Fibroblast of villous mesenchyme (primary cell): ENCODE data around the gene LRRTM2. TPM values are rescaled to one million over a fixed set of nuclear protein-coding genes. Genes with fewer than 3 reads are reported as not detected.

Experiments
- DNase-seq: peaks from one replicate; pipeline ENCODE4 v3.0.0-alpha.2; 2010; ENCODE audit warnings: low read depth
- H3K4me3 ChIP-seq: 2 replicates; pipeline ENCODE4 v1.5.1; 2011; ENCODE audit warnings: low read depth, mild to moderate bottlenecking, low read length
- total RNA-seq: library from RNA; depleted of rRNA; stranded (reverse); fragments of >200 nt; gene quantifications from 2 replicates; pipeline ENCODE4 v1.2.3, GENCODE V29; 2012
- TF ChIP-seq, protein P1 (sequence below): IDR thresholded peaks from 2 replicates; pipeline ENCODE4 v1.5.1; 2012; ENCODE audit warnings: low read depth, mild to moderate bottlenecking, low read length; ENCODE audit not compliant: insufficient read depth

LRRTM2 gene
- total RNA-seq, 1 donor = under 0.01 TPM

DNA sequence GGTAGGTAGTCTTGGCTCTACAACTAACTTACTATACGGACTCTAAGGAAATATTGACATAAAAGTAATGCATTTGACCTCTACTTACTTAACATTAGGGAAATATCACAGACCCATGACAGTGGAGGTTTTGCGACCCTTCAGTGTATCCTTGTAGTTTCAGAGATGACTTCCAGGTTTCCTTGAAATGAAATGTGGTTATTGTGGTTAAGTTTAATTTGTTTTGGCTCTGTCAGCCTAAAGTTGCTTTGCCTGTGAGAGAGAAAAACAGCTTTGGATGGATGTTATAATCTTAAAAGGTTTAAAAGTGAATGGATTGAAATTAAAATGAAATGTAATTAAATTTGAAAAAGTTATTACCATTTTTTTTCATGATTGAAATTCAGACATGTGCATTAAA, 42.9 kb downstream of the LRRTM2 start:
- peak; percentile 84 for DNase-seq
- TF ChIP-seq, protein P1, sequence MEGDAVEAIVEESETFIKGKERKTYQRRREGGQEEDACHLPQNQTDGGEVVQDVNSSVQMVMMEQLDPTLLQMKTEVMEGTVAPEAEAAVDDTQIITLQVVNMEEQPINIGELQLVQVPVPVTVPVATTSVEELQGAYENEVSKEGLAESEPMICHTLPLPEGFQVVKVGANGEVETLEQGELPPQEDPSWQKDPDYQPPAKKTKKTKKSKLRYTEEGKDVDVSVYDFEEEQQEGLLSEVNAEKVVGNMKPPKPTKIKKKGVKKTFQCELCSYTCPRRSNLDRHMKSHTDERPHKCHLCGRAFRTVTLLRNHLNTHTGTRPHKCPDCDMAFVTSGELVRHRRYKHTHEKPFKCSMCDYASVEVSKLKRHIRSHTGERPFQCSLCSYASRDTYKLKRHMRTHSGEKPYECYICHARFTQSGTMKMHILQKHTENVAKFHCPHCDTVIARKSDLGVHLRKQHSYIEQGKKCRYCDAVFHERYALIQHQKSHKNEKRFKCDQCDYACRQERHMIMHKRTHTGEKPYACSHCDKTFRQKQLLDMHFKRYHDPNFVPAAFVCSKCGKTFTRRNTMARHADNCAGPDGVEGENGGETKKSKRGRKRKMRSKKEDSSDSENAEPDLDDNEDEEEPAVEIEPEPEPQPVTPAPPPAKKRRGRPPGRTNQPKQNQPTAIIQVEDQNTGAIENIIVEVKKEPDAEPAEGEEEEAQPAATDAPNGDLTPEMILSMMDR = no peak
- H3K4me3 ChIP-seq = no peak overlapping the region

DNA sequence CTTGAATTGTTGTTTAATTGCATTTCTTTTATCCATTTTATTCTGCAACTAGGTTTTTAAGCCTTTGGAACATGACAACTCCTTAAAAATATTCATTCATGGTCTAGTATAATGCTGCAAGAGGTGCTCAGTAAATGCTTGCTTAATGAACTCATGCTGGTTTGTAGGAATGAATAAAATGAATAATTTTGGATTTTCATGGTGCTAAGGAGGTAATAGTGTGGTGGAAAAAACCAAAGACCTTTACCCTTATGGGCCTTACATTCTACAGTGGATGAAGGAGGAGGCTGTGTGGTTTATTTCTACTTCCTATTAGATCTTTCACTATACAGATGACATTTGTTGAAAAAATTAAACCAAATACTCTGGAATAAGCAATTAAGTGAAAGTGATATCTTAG, 43.4 kb downstream of the LRRTM2 start:
- TF ChIP-seq, protein P1 = no peak
- H3K4me3 ChIP-seq = no peak overlapping the region
- peak; percentile 27 for DNase-seq

GRCh38 chr5:138829341-138829740, 45.8 kb downstream of the LRRTM2 start:
- peak; percentile 86 for DNase-seq
- no peak overlapping the region for H3K4me3 ChIP-seq
- TF ChIP-seq, protein P1 = no peak

- no peak for DNase-seq
- H3K4me3 ChIP-seq = no peak overlapping the region
- TF ChIP-seq, protein P1 = no peak
These were observed 46.6 kb downstream of the LRRTM2 start for GRCh38 chr5:138828556-138828955.

DNA sequence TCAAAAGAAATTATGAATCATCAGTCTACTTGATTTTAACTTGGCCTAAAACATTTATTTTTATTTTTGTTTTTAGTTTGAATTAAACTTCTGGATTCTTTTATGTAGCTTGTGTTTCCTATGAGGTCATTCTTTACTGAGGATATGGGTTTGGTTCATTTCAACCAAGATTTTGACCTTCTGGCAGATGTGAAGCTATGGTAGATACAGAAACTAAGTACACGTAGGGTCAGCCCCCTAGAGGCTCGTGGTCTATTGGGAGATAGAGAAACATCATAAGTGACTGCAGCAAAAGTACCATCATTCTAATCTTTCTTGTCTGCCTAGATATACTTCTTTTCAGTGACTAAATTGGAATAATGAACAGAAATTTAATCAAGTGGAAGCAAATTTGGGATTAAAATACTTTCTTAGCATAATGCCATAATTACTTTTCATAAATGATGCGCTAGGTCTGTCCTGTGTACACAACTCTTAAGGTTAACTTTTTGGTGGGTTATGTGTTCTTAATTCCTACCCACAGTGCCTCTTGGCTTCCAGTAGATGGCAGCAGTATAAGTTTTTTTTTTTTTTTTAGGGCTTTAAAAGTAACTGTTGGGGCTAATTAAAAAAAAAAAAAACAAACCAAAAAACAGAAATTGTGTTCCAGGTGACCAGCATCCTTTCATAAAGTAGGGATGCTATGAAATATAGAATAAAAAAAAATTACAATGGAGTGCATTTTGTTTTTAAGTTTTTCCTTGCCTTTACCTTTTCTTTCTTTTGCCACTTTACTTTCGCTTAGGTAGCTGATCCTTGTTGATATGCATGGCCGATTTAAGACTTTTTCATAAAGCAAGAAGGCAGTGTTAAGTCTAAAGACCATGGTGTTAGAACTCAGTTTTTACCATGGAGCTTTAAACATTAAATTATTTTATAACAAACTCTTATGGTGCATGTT, 49.9 kb downstream of the LRRTM2 start:
- no peak overlapping the region for H3K4me3 ChIP-seq
- TF ChIP-seq, protein P1 = peak; percentile 69
- DNase-seq = peak; percentile 63

DNA sequence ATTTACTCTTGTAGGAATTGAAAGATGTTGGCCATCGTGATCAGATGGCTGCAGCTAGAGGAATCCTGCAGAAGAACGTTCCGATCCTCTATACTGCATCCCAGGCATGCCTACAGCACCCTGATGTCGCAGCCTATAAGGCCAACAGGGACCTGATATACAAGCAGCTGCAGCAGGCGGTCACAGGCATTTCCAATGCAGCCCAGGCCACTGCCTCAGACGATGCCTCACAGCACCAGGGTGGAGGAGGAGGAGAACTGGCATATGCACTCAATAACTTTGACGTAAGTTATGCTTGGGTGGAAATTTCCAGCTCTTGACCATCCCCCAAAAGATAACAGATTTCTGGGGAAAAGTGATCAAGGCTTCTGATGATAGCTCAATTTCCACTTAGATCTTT, 50.6 kb downstream of the LRRTM2 start:
- DNase-seq = peak; percentile 50
- no peak overlapping the region for H3K4me3 ChIP-seq
- TF ChIP-seq, protein P1 = no peak
